GM12872 (cell line): ENCODE results near the gene FOXF1.

Experiments
- TF ChIP-seq, protein P1 (sequence below): IDR thresholded peaks from 3 replicates; pipeline ENCODE4 v1.5.1; 2011; ENCODE audit warnings: low read depth, mild to moderate bottlenecking, low read length, moderate library complexity; ENCODE audit not compliant: insufficient read depth

Gene FOXF1

DNA sequence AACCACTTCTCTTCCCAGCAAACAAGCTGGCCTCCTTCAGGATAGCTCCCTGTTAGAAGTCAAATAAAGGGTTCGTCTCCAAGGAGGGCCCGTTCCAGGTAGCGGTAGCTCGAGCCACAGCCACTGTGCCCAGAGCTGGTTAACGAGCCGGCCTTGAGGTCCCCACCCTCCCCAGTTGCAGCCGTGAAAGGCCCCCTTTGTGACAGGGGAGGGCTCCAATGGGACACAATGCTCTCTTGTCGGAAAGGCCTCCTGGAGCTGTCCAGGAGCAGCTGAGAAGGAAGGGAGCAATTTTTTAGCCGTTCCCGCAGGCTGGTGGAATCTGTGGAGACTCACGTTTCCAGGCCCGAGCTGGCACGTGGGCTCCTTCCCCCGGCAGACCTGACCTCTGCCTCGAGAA lies 29.9 kb upstream of the FOXF1 start:
- TF ChIP-seq, protein P1, sequence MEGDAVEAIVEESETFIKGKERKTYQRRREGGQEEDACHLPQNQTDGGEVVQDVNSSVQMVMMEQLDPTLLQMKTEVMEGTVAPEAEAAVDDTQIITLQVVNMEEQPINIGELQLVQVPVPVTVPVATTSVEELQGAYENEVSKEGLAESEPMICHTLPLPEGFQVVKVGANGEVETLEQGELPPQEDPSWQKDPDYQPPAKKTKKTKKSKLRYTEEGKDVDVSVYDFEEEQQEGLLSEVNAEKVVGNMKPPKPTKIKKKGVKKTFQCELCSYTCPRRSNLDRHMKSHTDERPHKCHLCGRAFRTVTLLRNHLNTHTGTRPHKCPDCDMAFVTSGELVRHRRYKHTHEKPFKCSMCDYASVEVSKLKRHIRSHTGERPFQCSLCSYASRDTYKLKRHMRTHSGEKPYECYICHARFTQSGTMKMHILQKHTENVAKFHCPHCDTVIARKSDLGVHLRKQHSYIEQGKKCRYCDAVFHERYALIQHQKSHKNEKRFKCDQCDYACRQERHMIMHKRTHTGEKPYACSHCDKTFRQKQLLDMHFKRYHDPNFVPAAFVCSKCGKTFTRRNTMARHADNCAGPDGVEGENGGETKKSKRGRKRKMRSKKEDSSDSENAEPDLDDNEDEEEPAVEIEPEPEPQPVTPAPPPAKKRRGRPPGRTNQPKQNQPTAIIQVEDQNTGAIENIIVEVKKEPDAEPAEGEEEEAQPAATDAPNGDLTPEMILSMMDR = no peak

DNA sequence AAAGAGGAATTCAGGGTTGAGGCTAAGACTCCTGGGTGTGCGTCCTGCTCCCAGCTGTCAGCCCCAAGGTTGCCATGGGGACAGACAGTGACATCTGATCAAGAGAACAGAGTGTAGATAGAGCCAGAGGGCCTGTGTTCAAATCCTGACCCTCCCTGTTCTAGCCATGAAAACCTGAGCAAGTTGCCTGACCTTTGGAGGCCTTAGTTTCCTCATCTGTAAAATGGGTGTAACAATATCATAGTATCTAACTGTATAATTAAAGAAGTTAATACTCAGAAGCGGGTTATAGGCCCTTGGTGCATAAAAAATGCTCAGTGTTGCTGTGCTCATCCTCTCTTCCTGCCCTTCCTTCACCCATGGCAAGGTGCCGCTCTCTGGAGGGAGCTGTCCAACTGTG lies 28.7 kb upstream of the FOXF1 start:
- TF ChIP-seq, protein P1 = no peak

DNA sequence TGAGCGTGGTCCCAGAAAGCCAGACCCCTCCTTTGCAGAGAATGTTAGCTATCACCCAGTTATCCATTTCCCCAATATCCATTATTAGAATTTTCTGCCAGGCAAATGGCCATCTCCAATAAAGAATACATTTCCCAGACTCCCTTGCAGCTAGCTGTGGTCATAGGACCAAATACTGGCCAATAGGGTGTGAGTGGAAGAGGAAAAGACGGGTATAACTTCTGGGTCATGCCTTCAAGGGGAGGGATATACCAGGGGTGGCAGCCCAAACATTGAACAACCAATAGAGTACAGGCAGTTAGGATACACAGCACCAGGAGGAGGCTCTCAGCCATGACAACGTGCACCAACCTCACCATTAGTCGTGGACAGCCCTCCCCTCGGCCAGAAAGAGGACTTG lies 26.1 kb upstream of the FOXF1 start:
- TF ChIP-seq, protein P1 = no peak

DNA sequence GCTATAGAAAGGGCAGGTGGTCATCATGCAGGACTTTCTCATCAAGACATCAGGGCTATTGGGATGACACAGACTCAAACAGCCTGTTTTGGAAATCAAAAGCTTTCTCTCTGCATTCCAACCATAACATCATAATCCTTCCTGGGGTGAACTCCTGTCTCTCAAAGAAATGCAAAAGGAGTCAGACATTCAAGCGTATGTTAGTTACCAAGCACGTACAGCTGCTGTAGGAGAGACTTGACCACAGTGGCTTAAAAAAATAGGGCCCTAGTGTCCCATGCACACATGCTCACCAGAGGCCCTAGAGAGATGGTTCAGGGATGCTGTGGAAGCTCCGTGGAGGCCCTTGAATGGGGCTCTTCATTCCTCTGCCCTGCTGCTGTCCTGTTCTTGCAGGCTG lies 24.6 kb upstream of the FOXF1 start:
- TF ChIP-seq, protein P1 = no peak

DNA sequence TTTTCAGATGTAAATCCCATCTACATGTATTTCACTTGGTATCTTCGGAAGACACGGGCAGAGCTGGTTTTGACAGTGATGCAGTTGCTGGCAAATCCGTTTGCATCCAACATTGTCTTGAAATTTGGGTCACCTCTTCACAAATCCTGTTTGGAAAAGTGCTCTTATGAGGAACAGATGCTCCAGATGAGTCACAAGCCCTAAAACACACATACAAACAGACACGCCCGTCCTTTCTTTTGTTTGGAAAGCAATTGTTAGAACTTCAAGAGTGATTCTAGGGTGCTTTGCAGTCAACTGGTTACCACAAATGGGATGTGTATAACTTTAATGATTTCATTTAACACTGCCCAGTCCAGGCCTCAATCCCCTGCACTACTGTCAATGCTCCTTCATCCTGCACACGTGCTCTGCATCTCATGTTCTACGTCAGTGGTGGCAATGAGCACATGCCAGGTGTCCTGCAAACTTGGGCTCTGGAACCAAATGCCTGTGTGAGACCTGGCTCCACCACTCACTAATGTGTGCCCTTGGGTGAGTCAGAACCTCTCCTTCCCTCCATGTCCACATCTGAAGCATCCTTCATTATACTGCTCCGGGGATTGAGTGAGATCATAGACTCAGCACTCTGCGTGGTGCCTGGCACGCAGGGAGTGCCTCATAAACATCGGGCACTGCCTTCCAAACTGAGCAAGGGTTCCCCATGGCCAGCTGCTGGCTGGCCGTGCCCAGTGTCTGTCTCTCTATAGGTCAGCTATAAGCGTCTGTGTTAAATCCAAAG lies 19.3 kb upstream of the FOXF1 start:
- TF ChIP-seq, protein P1 = no peak

DNA sequence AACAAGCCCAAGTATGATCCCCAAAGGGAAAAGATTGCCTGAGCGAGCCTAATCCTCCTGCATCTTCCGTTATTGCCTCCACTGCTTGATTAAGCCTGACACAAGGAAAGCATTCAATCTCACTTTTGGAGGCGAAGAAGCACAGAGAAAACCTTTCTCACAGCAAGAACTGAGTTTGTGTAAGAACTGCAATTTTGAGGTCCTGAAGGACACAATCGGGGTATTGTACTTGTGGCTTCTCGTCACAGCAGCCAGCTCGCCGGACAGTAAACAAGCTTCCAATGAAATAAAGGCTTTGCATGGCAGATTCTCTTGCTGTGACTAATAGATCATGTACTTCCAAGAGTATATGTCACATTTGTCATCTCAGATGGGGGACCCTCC lies 18.7 kb upstream of the FOXF1 start:
- TF ChIP-seq, protein P1 = no peak

DNA sequence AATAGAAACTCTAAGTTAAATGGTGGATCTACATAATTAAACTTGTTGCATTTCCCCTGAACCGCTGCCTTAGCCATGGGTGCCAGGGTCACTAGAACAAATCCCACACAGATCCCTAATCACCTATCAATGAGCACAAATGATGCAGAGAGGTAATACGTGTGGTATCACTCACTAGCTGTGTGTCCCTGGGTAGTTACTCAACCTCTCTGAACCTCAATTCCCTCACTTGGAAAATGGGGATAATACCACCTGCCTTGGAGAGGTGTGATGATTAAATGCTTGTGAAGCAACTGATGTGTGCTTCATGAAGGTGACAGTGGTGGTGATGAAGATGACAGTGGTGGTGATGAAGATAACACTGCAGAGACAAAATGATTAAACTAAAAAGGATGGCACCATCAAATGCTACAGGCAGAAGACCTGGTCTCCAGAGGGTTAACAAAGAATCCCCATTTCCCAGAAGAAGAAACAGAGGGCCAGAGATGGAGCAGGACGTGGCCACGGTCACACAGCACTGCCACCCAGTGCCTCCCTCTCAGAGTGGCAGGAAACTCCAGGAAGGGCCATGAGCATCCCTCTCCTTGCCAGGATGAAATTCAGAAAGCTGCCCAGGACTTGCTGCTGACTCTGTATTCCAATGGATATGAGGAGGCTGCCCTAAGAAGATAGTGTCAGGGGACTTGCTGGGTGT lies 17.9 kb upstream of the FOXF1 start:
- TF ChIP-seq, protein P1 = no peak
